Stomach (tissue), 9 donors: Measurements from ENCODE around the gene LPGAT1. TPM values are rescaled to one million over a fixed set of nuclear protein-coding genes. Genes with fewer than 3 reads are reported as not detected.

Experiments used
- DNase-seq, 2 donors: peaks; one replicate each; pipeline versions ENCODE4 v3.0.0 to v3.0.0-alpha.2; 2013 to 2019
- H3K27ac ChIP-seq, 5 donors: fragments of 200-600 bp in 4 of 5; sonication (generic) in 4 of 5; one replicate each; pipeline ENCODE4 v1.5.1; 2013 to 2019; ENCODE audit warnings: mild to moderate bottlenecking in 1 of 5, moderate library complexity in 1 of 5
- H3K27me3 ChIP-seq, 3 donors: fragments of 200-600 bp; sonication (generic); one replicate each; pipeline ENCODE4 v1.5.1; 2017 to 2019; ENCODE audit warnings: mixed run types in 1 of 3
- H3K36me3 ChIP-seq, 4 donors: fragments of 200-600 bp; sonication (generic); 1 replicate in 3 of 4; 2 replicates in 1 of 4; pipeline ENCODE4 v1.5.1; 2016 to 2019
- H3K4me1 ChIP-seq, 4 donors: fragments of 200-600 bp; sonication (generic); one replicate each; pipeline ENCODE4 v1.5.1; 2016 to 2019
- H3K4me3 ChIP-seq, 4 donors: fragments of 200-600 bp; sonication (generic) in 3 of 4; one replicate each; pipeline ENCODE4 v1.5.1; 2016 to 2019; ENCODE audit warnings: mild to moderate bottlenecking in 1 of 4
- H3K9me3 ChIP-seq, 4 donors: fragments of 200-600 bp; sonication (generic); one replicate each; pipeline ENCODE4 v1.5.1; 2016 to 2019
- CTCF ChIP-seq, 7 experiments: fragments of 450-650 bp in 4 of 7; fragments of 200-600 bp in 3 of 7; sonication (generic) in 3 of 7; IDR thresholded peaks; one replicate each; pipeline ENCODE4 v1.5.1; 2016 to 2019; ENCODE audit warnings: antibody characterized with exemption in 7 of 7, control low read depth in 2 of 7, mild to moderate bottlenecking in 1 of 7
- EP300 ChIP-seq: sonication (generic); formaldehyde crosslinking; IDR thresholded peaks from one replicate; pipeline ENCODE4 v1.6.1; 2017; ENCODE audit warnings: antibody characterized with exemption
- POLR2A ChIP-seq, 4 donors: fragments of 450-650 bp; IDR thresholded peaks; one replicate each; pipeline ENCODE4 v1.6.1; 2016; ENCODE audit warnings: antibody characterized with exemption in 4 of 4, control low read depth in 2 of 4, mild to moderate bottlenecking in 1 of 4, moderate library complexity in 1 of 4
- POLR2AphosphoS5 ChIP-seq, 3 donors: sonication (generic); formaldehyde crosslinking; IDR thresholded peaks; one replicate each; pipeline ENCODE4 v1.6.1; 2016; ENCODE audit warnings: antibody characterized with exemption in 3 of 3
- WGBS, 5 donors: extraction: QIAGEN DNeasy Blood & Tissue Kit in 3 of 5; methylation state at CpG; one replicate each; pipeline versions ENCODE4 v1.1.5 to v1.1.7; 2013 to 2018; 5-methylcytosine and 5-hydroxymethylcytosine counted together
- intact Hi-C: fragments of 100-400 bp; cut with DNase I; formaldehyde crosslinking; loops from one replicate; pipeline ENCODE4 v1.15.1; 2023; ENCODE audit warnings: low total_unique reads
- polyA plus RNA-seq, 3 donors: library from polyadenylated mRNA; stranded (reverse); fragments of 200-250 nt; gene quantifications; one replicate each; pipeline ENCODE4 v1.2.3, GENCODE V29; 2013
- total RNA-seq, 5 donors: library from RNA; depleted of rRNA; stranded (reverse); fragments of >200 nt; gene quantifications; one replicate each; pipeline versions ENCODE4 v1.1.0 to v1.2.3, GENCODE V29; 2014 to 2016
- donor health status: healthy with polysubstance abuse.
- donor health status: Bipolar disorder and iron deficiency.
- donor health status: healthy.

The LPGAT1 gene
- total and polyA plus RNA-seq, 8 donors: 2.9 to 59.3 (median 5.1) TPM

- Histone ChIP-seq H3K27me3 (no peaks in the 10 kb centered on the region), H3K4me1 (peaks cover 0 to 14% (median 6%) of the 10 kb centered on the region in 4 donors), H3K4me3 (no peak overlapping the region), H3K27ac (no peak overlapping the region), H3K9me3 (no peaks in the 10 kb centered on the region), H3K36me3 (peaks cover 0 to 25% (median 17%) of the 10 kb centered on the region in 4 donors)
- WGBS, 5 donors: 71 to 84% (median 80%) methylated on average over 4 of the region's 4 CpGs
- DNase-seq: peak in 1 of 2 donors; percentile 5
- intact Hi-C loops: no loop called here
- TF ChIP-seq POLR2AphosphoS5 (IDR thresholded peaks at IDR 0.05) (no peak), EP300 (no peak), CTCF (IDR thresholded peaks at IDR 0.05) (no peak), POLR2A (IDR thresholded peaks at IDR 0.05) (no peak)
Observed at GRCh38 chr1:211783266-211783665, 47.3 kb downstream of the LPGAT1 start.

- no peak for TF ChIP-seq CTCF (IDR thresholded peaks at IDR 0.05)
- TF ChIP-seq EP300: no peak
- TF ChIP-seq POLR2AphosphoS5 (IDR thresholded peaks at IDR 0.05): no peak
- no peak for TF ChIP-seq POLR2A (IDR thresholded peaks at IDR 0.05)
- DNase-seq: peak in 1 of 2 donors; percentile 2
- H3K36me3 ChIP-seq: peaks cover 0 to 32% (median 28%) of the 10 kb centered on the region in 4 donors
- intact Hi-C loops: no loop called here
- WGBS, 5 donors: 24 to 42% (median 36%) methylated on average over 2 of the region's 2 CpGs
- no peak overlapping the region for H3K4me3 ChIP-seq
- peak overlapping the region in 1 of 5 donors; percentile 9 for H3K27ac ChIP-seq
- no peaks in the 10 kb centered on the region for H3K9me3 ChIP-seq
- H3K4me1 ChIP-seq: peaks cover 0 to 14% (median 6%) of the 10 kb centered on the region in 4 donors
- H3K27me3 ChIP-seq: no peaks in the 10 kb centered on the region
Observed at GRCh38 chr1:211781260-211781659, 49.3 kb downstream of the LPGAT1 start.

- intact Hi-C loops: no loop called here
- Histone ChIP-seq H3K9me3 (no peaks in the 10 kb centered on the region), H3K27ac (no peak overlapping the region)
Observed at GRCh38 chr1:211775170-211775569, 55.4 kb downstream of the LPGAT1 start.

GRCh38 chr1:211764701-211765100 is 65.9 kb downstream of the LPGAT1 start:
- H3K27ac ChIP-seq: no peak overlapping the region
- no peak overlapping the region for H3K4me3 ChIP-seq
- intact Hi-C loops: no loop called here
- no peak for DNase-seq
- TF ChIP-seq POLR2A (IDR thresholded peaks at IDR 0.05): no peak
- TF ChIP-seq EP300: no peak
- TF ChIP-seq CTCF (IDR thresholded peaks at IDR 0.05): no peak
- TF ChIP-seq POLR2AphosphoS5 (IDR thresholded peaks at IDR 0.05): no peak
- H3K9me3 ChIP-seq: no peaks in the 10 kb centered on the region
- H3K4me1 ChIP-seq: no peaks in the 10 kb centered on the region
- H3K27me3 ChIP-seq: no peaks in the 10 kb centered on the region
- WGBS, 5 donors: 97 to 100% (median 100%) methylated on average over 1 of the region's 1 CpG
- H3K36me3 ChIP-seq: peaks cover 0 to 23% (median 16%) of the 10 kb centered on the region in 4 donors

More at GRCh38 chr1:211775170-211775569, 55.4 kb downstream of the LPGAT1 start:
- no peaks in the 10 kb centered on the region for H3K4me1 ChIP-seq
- H3K36me3 ChIP-seq: peaks cover 0 to 51% (median 48%) of the 10 kb centered on the region in 4 donors
- no peaks in the 10 kb centered on the region for H3K27me3 ChIP-seq
- TF ChIP-seq CTCF (IDR thresholded peaks at IDR 0.05): no peak
- TF ChIP-seq POLR2AphosphoS5 (IDR thresholded peaks at IDR 0.05): no peak
- TF ChIP-seq POLR2A (IDR thresholded peaks at IDR 0.05): no peak
- TF ChIP-seq EP300: no peak
- no peak overlapping the region for H3K4me3 ChIP-seq
- no peak for DNase-seq
- WGBS, 5 donors: 89 to 94% (median 90%) methylated on average over 4 of the region's 4 CpGs
